NK-92 (cell line): ENCODE results near the gene GBP3.
"Not testable (repeated sequence)": the region's sequence is repeated elsewhere in the genome, so short reads cannot be mapped to it uniquely, and the experiment has no call there.

Source experiments
- DNase-seq: peaks from one replicate; lab custom pipeline; 2025; ENCODE audit not compliant: unreplicated experiment; lab: John Stamatoyannopoulos, UW

GBP3 gene

GRCh38 chr1:88979749-88980116, 42.9 kb downstream of the GBP3 start:
- DNase-seq: no peak

DNA sequence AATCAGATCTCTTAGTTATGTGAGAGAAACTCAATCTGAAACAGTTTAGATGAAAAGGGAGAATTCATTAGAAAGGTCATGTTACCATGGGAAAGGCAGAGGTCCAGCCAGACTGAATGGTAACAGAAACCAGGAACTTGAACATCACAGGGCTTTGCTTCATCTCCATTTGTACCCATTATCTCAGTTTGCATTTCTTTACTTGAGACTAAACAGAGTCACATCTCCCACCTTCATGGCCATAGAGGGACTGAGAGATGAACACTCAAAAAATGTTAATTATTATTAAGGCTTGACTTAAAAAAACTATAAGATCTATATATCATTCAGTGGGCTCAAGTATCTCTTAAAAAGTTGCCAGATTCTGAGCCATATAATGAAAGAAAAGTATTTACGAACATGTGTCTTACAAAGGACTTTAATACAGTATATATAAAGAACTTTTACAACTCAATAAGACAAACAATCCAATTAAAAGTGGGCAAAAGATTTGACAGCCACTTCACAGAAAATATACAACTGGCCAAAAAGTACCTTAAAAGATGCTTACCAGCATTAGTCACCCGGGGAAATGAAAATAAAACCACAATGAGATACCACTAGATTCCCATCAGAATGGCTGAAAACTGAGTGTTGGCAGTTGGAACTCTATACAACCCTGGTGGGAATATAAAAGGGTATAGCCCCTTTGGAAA, 43.5 kb downstream of the GBP3 start:
- no peak for DNase-seq

DNA sequence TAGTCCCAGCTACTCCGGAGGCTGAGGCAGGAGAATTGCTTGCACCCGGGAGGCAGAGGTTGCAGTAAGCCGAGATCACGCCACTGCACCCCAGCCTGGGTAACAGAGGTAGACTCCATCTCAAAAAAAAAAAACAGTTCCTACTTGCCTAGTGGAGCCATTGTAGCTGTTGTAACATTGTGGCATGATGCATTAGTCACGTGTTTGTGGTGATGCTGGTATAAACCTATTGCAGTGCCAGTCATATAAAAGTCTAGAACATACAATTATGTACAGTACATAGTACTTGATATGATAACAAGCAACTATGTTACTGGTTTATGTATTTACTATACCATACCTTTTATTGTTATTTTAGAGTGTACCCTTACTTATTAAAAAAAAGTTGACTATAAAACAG, 46.4 kb downstream of the GBP3 start:
- no peak for DNase-seq

GRCh38 chr1:88974616-88975172, 48.0 kb downstream of the GBP3 start:
- not testable (repeated sequence) for DNase-seq

GRCh38 chr1:88973520-88974137, 49.0 kb downstream of the GBP3 start:
- no peak for DNase-seq

GRCh38 chr1:88961647-88962275, 60.9 kb downstream of the GBP3 start:
- no peak for DNase-seq

DNA sequence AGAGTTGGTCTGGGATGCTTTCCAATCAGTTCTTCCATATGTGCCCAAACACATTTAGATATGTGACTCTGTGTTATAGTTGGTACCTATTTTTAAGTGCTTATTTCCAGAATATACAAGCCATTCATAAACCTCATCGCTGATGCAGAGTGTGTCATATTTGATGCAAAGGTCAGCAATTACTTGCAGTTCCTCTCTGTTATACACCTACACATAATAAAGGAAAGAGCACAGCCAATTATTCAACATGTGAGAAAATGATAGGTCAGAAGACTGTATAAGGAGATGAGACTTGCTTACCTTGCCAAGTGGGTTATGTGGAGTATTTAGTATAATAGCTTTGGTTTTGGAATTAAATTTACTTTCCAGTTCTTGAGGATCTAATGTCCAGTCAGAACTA, 61.6 kb downstream of the GBP3 start:
- no peak for DNase-seq
